Tibial nerve (tissue), 4 donors: ENCODE data around the gene LRRN2. TPM values are rescaled to one million over a fixed set of nuclear protein-coding genes. Genes with fewer than 3 reads are reported as not detected.

Source experiments
- DNase-seq, 2 donors: peaks; one replicate each; pipeline ENCODE4 v3.0.0-alpha.2; 2019; ENCODE audit warnings: low spot score in 2 of 2
- H3K27ac ChIP-seq, 4 donors: fragments of 200-600 bp; sonication (generic) in 3 of 4; one replicate each; pipeline ENCODE4 v1.5.1; 2017 to 2019; ENCODE audit warnings: mild to moderate bottlenecking in 1 of 4
- H3K27me3 ChIP-seq, 2 donors: fragments of 200-600 bp; sonication (generic) in 1 of 2; one replicate each; pipeline versions ENCODE4 v1.5.1 to v1.6.0; 2017 to 2019
- H3K36me3 ChIP-seq, 3 donors: fragments of 200-600 bp; sonication (generic); one replicate each; pipeline ENCODE4 v1.5.1; 2018 to 2019
- H3K4me1 ChIP-seq, 4 donors: fragments of 200-600 bp; sonication (generic) in 3 of 4; one replicate each; pipeline ENCODE4 v1.5.1; 2017 to 2019
- H3K4me3 ChIP-seq, 4 donors: fragments of 200-600 bp; sonication (generic) in 3 of 4; one replicate each; pipeline ENCODE4 v1.5.1; 2017 to 2019; ENCODE audit warnings: mild to moderate bottlenecking in 1 of 4, moderate library complexity in 1 of 4
- H3K9me3 ChIP-seq, 4 donors: fragments of 200-600 bp; sonication (generic) in 3 of 4; one replicate each; pipeline ENCODE4 v1.5.1; 2017 to 2019
- EP300 ChIP-seq, 2 donors: sonication (generic); formaldehyde crosslinking; IDR thresholded peaks; one replicate each; pipeline ENCODE4 v1.6.1; 2017; ENCODE audit warnings: antibody characterized with exemption in 2 of 2, mild to moderate bottlenecking in 1 of 2
- POLR2A ChIP-seq, 2 donors: fragments of 450-650 bp; IDR thresholded peaks; one replicate each; pipeline ENCODE4 v1.6.1; 2017; ENCODE audit warnings: antibody characterized with exemption in 2 of 2, mild to moderate bottlenecking in 2 of 2, moderate library complexity in 2 of 2
- WGBS, 2 donors: methylation state at CpG; one replicate each; pipeline ENCODE4 v1.1.5; 2018; 5-methylcytosine and 5-hydroxymethylcytosine counted together
- total RNA-seq, 4 donors: library from RNA; depleted of rRNA; stranded (reverse); fragments of >200 nt; gene quantifications; one replicate each; pipeline ENCODE4 v1.1.0, GENCODE V29; 2016
- TF ChIP-seq, protein P1 (sequence below), 5 experiments: fragments of 200-600 bp in 3 of 5; fragments of 450-650 bp in 2 of 5; sonication (generic) in 3 of 5; IDR thresholded peaks; one replicate each; pipeline ENCODE4 v1.5.1; 2016 to 2019; ENCODE audit warnings: antibody characterized with exemption in 5 of 5, mild to moderate bottlenecking in 3 of 5, moderate library complexity in 2 of 5

LRRN2 gene
- total RNA-seq, 4 donors from 2014 or later: 3.6 to 22.9 (median 14.5) TPM

DNA sequence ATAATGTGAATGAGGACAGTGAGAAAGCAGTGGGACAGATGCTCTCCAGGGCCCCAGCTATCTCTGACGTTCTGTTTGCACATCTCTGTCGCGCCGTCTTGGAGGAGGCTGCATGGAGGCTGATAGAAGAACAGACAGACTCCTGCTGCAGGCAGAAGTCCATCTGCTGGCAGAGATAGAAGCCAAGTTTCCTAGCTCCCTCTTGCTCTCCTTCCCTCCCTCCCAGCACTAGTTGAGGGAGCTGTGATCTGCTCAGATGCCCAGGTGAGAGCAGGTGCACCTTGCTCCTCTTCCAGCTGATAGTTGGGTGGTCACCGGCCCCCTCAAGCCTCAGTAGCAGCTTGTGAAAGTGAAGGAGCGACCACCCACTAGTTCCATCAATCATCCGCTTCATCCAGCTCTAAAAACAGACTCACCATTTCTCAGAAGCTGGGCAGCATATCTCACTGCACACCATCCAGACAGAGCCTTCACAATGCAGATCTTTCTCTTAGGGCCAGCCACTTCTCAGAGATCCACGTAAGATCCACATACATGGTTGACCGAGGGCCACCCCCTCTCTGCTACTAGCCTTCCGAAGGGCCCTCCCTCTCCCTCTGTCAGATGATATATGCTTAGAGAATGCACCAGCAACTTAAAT is 12.9 kb downstream of the LRRN2 start:
- H3K9me3 ChIP-seq: no peaks in the 10 kb centered on the region
- H3K36me3 ChIP-seq: no peaks in the 10 kb centered on the region
- WGBS, 2 donors: 82 to 85% methylated on average over 10 of the region's 10 CpGs
- H3K4me1 ChIP-seq: peaks cover 0 to 9% (median 2%) of the 10 kb centered on the region in 4 donors
- no peak overlapping the region for H3K27ac ChIP-seq
- DNase-seq: no peak
- no peaks in the 10 kb centered on the region for H3K27me3 ChIP-seq
- TF ChIP-seq EP300 (IDR thresholded peaks at IDR 0.05) (no peak), POLR2A (IDR thresholded peaks at IDR 0.05) (no peak)
- TF ChIP-seq, protein P1, sequence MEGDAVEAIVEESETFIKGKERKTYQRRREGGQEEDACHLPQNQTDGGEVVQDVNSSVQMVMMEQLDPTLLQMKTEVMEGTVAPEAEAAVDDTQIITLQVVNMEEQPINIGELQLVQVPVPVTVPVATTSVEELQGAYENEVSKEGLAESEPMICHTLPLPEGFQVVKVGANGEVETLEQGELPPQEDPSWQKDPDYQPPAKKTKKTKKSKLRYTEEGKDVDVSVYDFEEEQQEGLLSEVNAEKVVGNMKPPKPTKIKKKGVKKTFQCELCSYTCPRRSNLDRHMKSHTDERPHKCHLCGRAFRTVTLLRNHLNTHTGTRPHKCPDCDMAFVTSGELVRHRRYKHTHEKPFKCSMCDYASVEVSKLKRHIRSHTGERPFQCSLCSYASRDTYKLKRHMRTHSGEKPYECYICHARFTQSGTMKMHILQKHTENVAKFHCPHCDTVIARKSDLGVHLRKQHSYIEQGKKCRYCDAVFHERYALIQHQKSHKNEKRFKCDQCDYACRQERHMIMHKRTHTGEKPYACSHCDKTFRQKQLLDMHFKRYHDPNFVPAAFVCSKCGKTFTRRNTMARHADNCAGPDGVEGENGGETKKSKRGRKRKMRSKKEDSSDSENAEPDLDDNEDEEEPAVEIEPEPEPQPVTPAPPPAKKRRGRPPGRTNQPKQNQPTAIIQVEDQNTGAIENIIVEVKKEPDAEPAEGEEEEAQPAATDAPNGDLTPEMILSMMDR (IDR thresholded peaks at IDR 0.05): no peak
- H3K4me3 ChIP-seq: no peak overlapping the region

DNA sequence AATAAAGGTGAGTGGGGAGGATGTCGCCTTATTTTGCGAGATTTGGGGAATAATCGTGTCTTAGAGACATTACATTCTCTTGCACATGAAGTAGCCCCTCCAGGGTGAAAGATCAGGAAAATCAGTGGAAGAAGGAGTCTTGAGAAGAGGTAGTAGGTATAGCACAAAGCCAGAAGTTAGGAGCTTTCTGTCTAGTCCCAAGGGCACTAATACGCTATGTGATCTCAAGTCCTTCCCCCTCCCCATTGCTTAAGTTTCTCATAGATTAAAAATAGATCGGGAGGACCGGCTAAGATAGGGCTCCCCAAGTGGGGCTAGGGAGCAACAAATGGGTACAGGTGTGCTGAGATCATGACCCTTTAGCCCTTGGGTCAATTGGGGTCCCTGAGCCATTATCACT is 13.5 kb downstream of the LRRN2 start:
- 89 to 92% methylated on average over 6 of the region's 6 CpGs for WGBS, 2 donors
- no peak for TF ChIP-seq EP300 (IDR thresholded peaks at IDR 0.05)
- TF ChIP-seq, protein P1 (IDR thresholded peaks at IDR 0.05): no peak
- TF ChIP-seq POLR2A (IDR thresholded peaks at IDR 0.05): no peak
- Histone ChIP-seq H3K9me3 (no peaks in the 10 kb centered on the region), H3K4me1 (peaks cover 0 to 9% (median 2%) of the 10 kb centered on the region in 4 donors), H3K36me3 (no peaks in the 10 kb centered on the region), H3K27me3 (no peaks in the 10 kb centered on the region), H3K4me3 (no peak overlapping the region), H3K27ac (no peak overlapping the region)
- DNase-seq: no peak

DNA sequence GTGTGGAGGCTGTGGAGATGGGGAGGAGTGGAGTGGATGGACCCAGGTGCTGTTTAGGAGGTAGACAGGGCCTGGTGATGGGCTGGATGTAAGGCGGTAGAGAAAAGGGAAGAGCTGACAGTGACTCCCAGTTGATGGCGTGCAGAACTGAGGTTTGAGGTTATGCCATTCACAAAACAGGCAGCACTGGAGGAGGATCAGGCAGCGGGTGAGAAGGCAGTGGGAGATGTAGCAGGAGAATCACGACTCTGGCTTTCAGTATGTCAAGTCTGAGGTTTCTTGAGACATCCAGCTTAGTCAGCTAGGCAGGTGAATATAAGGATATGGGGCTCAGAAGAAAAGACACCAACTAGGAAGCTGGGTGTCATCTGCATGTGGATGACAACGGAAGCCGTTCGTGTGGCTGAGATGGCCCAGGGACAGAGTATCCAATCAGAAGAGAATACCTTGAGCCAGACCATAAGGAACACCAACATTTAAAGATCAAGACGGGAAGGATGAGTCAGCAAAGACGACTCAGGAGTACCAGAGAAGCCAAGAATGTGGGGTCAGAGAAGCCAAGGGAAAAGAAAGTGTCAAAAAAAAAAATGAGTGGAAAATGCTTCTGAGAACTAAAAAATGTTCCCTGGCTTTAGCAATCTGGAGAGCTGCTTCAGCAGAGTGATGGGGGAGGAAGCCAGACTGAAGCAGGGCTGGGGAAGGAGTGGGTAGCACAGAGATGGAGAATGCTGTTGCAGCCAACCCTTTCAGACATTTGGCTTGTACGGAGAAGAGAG is 15.2 kb downstream of the LRRN2 start:
- no peaks in the 10 kb centered on the region for H3K9me3 ChIP-seq
- TF ChIP-seq EP300 (IDR thresholded peaks at IDR 0.05): peak in 1 of 2 donors; percentile 12
- TF ChIP-seq POLR2A (IDR thresholded peaks at IDR 0.05): no peak
- TF ChIP-seq, protein P1 (IDR thresholded peaks at IDR 0.05): no peak
- WGBS, 2 donors: 57 to 59% methylated on average over 10 of the region's 10 CpGs
- H3K36me3 ChIP-seq: no peaks in the 10 kb centered on the region
- H3K4me1 ChIP-seq: peaks cover 0 to 9% (median 2%) of the 10 kb centered on the region in 4 donors
- no peak overlapping the region for H3K4me3 ChIP-seq
- H3K27ac ChIP-seq: no peak overlapping the region
- no peaks in the 10 kb centered on the region for H3K27me3 ChIP-seq
- no peak for DNase-seq

DNA sequence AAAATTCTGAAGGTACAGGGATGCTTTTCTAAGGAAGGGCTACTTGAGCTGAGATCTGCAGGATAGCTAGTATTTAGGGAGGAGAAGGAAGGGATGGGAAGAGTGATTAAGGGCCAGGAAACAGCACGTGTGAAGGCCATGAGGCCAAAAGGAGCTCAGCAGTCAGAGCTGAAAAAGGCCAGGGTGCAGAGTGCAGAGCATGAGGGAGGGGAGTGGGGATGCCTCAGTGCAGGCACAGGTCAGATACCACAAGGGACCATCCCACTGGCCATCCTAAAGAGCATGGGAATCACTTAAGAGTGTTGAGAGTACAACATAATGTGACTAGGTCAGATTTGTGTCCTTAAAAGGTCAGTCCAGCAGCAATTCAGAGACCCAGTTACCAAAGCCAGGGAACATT is 16.0 kb downstream of the LRRN2 start:
- TF ChIP-seq, protein P1 (IDR thresholded peaks at IDR 0.05): no peak
- TF ChIP-seq EP300 (IDR thresholded peaks at IDR 0.05) (no peak), POLR2A (IDR thresholded peaks at IDR 0.05) (no peak)
- WGBS, 2 donors: 0 to 2% methylated on average over 1 of the region's 1 CpG
- no peak for DNase-seq
- H3K27me3 ChIP-seq: no peaks in the 10 kb centered on the region
- H3K27ac ChIP-seq: no peak overlapping the region
- no peaks in the 10 kb centered on the region for H3K9me3 ChIP-seq
- peaks cover 0 to 9% (median 2%) of the 10 kb centered on the region in 4 donors for H3K4me1 ChIP-seq
- no peaks in the 10 kb centered on the region for H3K36me3 ChIP-seq
- H3K4me3 ChIP-seq: no peak overlapping the region

DNA sequence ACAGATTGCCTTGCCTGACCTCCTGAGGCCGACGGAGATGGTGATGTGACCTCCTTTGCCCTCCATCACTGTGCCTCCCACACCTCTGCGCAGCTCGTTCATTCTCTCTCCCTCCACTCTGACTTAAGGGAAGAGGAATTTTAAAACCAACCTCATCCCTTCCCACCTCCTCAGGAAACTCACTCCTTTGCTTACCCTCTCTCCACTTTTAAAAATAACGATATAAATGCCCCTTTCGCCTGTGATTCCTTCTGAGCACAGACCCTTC is 21.2 kb downstream of the LRRN2 start:
- Histone ChIP-seq H3K27ac (no peak overlapping the region), H3K27me3 (no peaks in the 10 kb centered on the region), H3K4me1 (peaks cover 0 to 5% (median 0%) of the 10 kb centered on the region in 4 donors), H3K4me3 (no peak overlapping the region), H3K36me3 (no peaks in the 10 kb centered on the region), H3K9me3 (no peaks in the 10 kb centered on the region)
- 62 to 67% methylated on average over 6 of the region's 6 CpGs for WGBS, 2 donors
- DNase-seq: no peak
- no peak for TF ChIP-seq POLR2A (IDR thresholded peaks at IDR 0.05)
- no peak for TF ChIP-seq EP300 (IDR thresholded peaks at IDR 0.05)
- TF ChIP-seq, protein P1 (IDR thresholded peaks at IDR 0.05): no peak
